HUES48 (cell line): ENCODE results near the gene MANEA.
A peak's percentile ranks its signal among the peaks of the same experiment; 100 is the strongest.

Source experiments
- H3K27ac ChIP-seq: one replicate; pipeline ENCODE4 v1.7.0; 2013; ENCODE audit warnings: low read depth, low read length, inconsistent platforms
- H3K27me3 ChIP-seq: 2 replicates; pipeline ENCODE4 v1.6.1; 2013; ENCODE audit warnings: mild to moderate bottlenecking, low read length; ENCODE audit not compliant: control insufficient read depth, insufficient read depth
- H3K36me3 ChIP-seq: 2 replicates; pipeline ENCODE4 v1.6.1; 2013; ENCODE audit warnings: low read length; ENCODE audit not compliant: control insufficient read depth, insufficient read depth
- H3K4me1 ChIP-seq: 2 replicates; pipeline ENCODE4 v1.6.1; 2013; ENCODE audit warnings: mild to moderate bottlenecking, low read length; ENCODE audit not compliant: control insufficient read depth, insufficient read depth
- H3K4me3 ChIP-seq: 2 replicates; pipeline ENCODE4 v1.5.1; 2013; ENCODE audit warnings: mild to moderate bottlenecking, low read depth, low read length
- H3K9ac ChIP-seq: 2 replicates; pipeline ENCODE4 v1.6.1; 2013; ENCODE audit warnings: mild to moderate bottlenecking, low read depth, low read length, moderate library complexity
- H3K9me3 ChIP-seq: 2 replicates; pipeline ENCODE4 v1.6.1; 2013; ENCODE audit warnings: low read length; ENCODE audit not compliant: control insufficient read depth, insufficient read depth

Gene MANEA

DNA sequence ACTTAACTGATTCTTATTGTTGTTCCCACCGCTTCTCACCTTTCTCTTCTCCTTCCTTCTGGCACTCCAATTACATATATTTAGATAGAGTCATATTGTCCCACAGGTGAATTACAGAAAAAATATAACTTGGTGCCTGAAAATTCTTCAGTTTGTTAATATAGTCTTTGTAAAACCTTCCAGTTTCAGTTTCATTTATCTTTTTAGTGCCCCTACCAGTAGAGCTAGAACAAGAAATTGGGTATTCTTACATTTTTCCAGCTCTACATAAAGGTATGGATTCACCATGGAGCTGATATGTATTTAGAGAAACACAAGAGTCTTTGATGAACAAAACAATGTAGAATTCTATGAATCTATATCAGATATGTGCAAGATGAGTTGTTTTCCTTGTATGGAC is 10.7 kb downstream of the MANEA start:
- no peak overlapping the region for H3K27ac ChIP-seq
- no peak overlapping the region for H3K4me3 ChIP-seq
- H3K9me3 ChIP-seq, result peaks cover 4% of the 10 kb centered on the region
- no peak overlapping the region for H3K9ac ChIP-seq
- H3K27me3 ChIP-seq, result no peaks in the 10 kb centered on the region
- peaks cover 3% of the 10 kb centered on the region; the same call in 1 of the 2 replicates for H3K4me1 ChIP-seq
- H3K36me3 ChIP-seq, result no peaks in the 10 kb centered on the region

DNA sequence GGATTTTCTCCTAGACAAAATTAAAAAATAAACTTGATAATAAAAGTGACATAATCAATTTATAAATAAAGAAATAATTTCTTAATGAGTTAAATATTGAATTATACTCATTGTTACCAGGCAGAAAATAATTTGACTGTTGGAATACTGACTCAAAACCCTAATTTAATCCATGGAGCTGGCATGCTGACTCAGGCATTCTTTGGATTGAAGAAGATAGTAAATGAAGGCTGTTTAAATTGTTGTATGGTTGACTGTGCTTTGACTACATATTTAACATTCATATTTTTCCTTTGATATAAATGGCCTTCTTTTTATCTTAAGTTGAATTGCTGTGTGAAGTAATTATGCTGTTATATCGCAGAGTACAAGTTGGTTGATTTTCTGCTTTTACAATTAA is 11.7 kb downstream of the MANEA start:
- Histone ChIP-seq H3K36me3 (no peaks in the 10 kb centered on the region), H3K9me3 (no peaks in the 10 kb centered on the region), H3K27ac (no peak overlapping the region), H3K4me1 (peaks cover 3% of the 10 kb centered on the region; the same call in 1 of the 2 replicates), H3K4me3 (no peak overlapping the region), H3K27me3 (no peaks in the 10 kb centered on the region), H3K9ac (no peak overlapping the region)

DNA sequence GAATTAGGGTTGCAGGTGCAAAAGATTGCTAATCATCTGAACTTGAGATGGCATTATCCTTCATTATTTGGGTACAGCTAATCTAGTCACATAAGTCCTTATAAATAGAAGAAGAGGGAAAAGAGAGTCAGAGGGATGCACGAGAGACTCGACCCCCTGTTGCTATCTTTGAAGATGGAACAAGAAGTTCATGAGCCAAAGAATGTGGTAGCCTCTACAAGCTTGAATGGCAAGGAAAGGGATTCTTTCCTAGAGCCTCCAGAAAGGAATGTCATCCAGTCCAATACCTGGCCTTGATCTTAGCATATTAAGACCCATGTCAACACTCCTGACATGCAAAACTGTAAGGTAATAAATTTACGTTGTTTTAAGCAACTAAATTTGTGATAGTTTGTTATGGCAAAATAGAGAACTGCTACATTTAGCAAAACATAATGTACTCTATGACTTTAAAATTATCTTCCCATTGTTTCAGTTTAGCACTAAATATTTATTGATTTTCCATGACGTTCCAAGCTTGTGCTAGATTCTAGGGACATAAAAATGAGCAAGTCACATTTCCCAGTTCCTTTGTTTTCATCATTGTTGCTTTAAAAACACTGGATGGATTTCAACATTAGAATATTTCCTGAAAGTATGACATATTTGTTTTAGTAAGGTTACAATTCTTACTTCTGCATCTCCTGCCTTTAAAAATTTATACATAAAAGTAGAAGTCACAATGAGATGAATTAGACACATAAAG is 12.7 kb downstream of the MANEA start:
- H3K9ac ChIP-seq, result no peak overlapping the region
- H3K4me3 ChIP-seq, result no peak overlapping the region
- no peaks in the 10 kb centered on the region for H3K9me3 ChIP-seq
- H3K27me3 ChIP-seq, result no peaks in the 10 kb centered on the region
- peaks cover 3% of the 10 kb centered on the region; the same call in 1 of the 2 replicates for H3K4me1 ChIP-seq
- no peak overlapping the region for H3K27ac ChIP-seq
- no peaks in the 10 kb centered on the region for H3K36me3 ChIP-seq

DNA sequence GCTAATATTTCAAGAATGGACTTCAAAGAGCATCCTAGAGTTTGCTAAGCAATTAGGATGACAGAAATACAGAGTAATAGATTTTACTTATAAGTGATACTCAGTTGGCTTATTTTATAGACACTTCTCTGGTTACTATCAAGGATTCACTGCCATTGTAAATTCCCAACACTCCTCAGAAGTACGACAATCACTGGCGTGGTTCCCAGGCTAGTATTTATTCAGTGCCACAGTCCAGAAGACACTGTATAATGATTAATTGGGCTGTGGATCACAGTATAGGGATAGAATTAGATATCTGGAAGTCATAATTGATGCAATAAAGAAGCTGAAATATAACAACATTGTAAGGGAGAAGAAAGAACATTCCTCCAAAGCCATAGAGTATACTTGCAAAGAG is 15.7 kb downstream of the MANEA start:
- Histone ChIP-seq H3K4me1 (peaks cover 3% of the 10 kb centered on the region; the same call in 1 of the 2 replicates), H3K9me3 (no peaks in the 10 kb centered on the region), H3K9ac (no peak overlapping the region), H3K36me3 (no peaks in the 10 kb centered on the region), H3K4me3 (no peak overlapping the region), H3K27me3 (no peaks in the 10 kb centered on the region), H3K27ac (no peak overlapping the region)

DNA sequence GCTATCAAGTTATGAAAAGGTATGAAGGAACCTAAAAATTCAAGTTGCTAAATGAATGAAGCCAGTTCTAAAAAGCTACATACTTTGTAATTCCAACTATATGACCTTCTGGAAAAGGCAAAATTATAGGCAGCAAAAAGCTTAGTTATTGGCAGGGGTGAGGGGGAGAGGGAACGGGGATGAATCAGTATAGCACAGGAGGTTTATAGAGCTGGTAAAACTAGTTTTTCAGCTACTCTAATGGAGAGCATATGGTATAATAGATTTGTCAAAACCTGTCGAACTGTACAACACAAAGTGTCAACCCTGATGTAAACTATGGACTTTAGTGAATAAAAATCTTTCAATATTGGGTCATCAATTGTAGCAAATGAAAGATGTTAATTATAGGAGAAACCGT is 18.7 kb downstream of the MANEA start:
- H3K4me3 ChIP-seq, result no peak overlapping the region
- H3K36me3 ChIP-seq, result no peaks in the 10 kb centered on the region; the same call in 1 of the 2 replicates
- no peaks in the 10 kb centered on the region for H3K27me3 ChIP-seq
- H3K9ac ChIP-seq, result no peak overlapping the region
- no peak overlapping the region for H3K27ac ChIP-seq
- H3K4me1 ChIP-seq, result no peaks in the 10 kb centered on the region
- no peaks in the 10 kb centered on the region for H3K9me3 ChIP-seq

DNA sequence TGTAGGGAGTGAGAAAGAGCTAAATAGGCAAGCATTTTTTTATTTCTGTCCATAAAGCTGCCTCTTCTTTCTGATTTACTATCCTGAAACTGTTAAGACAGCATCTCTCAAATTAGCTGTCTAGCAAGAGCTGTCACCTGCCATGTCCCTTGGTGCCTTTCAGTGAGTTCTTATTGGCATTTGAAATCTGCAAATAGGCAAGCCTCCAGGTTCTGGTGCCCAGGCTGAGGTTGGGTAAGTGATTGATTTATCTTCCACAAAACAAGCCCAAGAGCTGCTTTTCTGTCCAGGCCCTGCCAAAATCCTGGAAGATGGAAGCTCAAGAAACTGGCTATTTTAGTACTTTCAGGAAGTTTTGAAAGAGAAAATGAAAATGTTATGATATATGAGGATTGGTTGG is 22.4 kb downstream of the MANEA start:
- no peaks in the 10 kb centered on the region; the same call in 1 of the 2 replicates for H3K36me3 ChIP-seq
- H3K27me3 ChIP-seq, result no peaks in the 10 kb centered on the region
- no peaks in the 10 kb centered on the region for H3K4me1 ChIP-seq
- H3K9me3 ChIP-seq, result no peaks in the 10 kb centered on the region
- no peak overlapping the region for H3K27ac ChIP-seq
- no peak overlapping the region for H3K4me3 ChIP-seq
- no peak overlapping the region for H3K9ac ChIP-seq

DNA sequence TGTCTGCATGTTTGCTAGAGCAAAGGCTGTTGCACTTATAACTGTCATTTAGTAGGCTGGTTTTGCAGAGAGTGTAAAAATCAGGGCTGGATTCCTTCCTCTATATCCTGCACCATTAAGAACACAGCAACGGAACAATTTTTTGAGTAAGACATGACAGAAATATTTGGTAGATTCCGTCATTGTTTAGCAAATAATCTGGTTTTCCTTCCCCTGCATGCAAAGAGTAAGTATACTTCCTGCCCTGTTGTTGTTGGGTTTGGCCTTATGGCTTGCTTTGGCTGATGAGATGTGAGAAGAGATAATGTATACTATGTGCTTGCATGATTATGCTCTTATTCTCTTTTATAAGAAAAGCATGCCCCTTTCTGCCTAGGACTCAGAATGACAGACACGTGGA is 23.8 kb downstream of the MANEA start:
- H3K4me3 ChIP-seq, result no peak overlapping the region

DNA sequence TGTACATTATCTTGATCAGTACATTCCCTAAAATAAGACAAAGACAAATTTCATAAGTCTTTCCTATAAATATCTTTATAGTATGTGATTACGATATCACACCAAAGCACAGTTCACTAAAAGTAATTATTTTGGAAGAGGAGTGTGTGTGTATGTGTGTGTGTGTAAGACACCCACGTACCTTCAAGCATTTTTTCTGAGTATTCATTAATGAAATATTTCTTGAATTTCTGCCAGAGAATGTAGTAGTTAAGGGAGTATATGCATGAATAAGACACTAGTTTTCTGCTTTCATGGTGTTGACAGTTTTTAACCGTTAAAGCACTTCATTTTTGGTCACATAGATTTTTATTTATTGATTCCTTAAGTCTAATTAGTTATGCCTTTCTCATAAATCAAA is 36.8 kb downstream of the MANEA start:
- H3K9me3 ChIP-seq, result no peaks in the 10 kb centered on the region
- H3K4me1 ChIP-seq, result peaks cover 2% of the 10 kb centered on the region; the same call in 1 of the 2 replicates
- no peak overlapping the region for H3K4me3 ChIP-seq
- H3K27ac ChIP-seq, result no peak overlapping the region
- no peak overlapping the region for H3K9ac ChIP-seq
- no peaks in the 10 kb centered on the region for H3K27me3 ChIP-seq
- H3K36me3 ChIP-seq, result no peaks in the 10 kb centered on the region

More for the DNA sequence above, 23.8 kb downstream of the MANEA start:
- Histone ChIP-seq H3K4me1 (no peaks in the 10 kb centered on the region), H3K36me3 (peaks cover 7% of the 10 kb centered on the region), H3K27ac (no peak overlapping the region), H3K9me3 (no peaks in the 10 kb centered on the region), H3K27me3 (no peaks in the 10 kb centered on the region), H3K9ac (no peak overlapping the region)

DNA sequence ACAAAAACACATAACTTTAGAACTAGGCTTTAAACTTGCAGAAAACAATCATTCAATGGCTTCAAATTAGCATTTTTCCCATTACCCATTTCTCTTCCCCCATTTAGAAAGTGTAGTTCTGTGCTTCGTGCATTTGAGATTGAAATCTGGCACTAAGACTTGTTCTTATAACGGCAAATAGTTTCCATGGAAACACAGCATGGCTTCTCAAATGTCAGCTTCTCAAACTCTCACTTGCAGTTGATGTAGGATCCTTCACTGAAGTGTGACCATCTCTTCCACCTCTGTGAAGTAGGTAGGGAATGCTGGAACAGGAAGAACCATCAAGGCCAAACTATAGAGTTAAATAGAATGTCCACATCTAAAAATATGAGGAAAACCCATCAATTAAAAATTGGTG is 52.2 kb downstream of the MANEA start:
- Histone ChIP-seq H3K36me3 (no peaks in the 10 kb centered on the region), H3K4me1 (0 out of 2 replicates have a peak, but pooled peaks cover 12% of the 10 kb centered on the region), H3K9me3 (no peaks in the 10 kb centered on the region), H3K9ac (no peak overlapping the region), H3K27ac (no peak overlapping the region), H3K27me3 (no peaks in the 10 kb centered on the region), H3K4me3 (no peak overlapping the region)

DNA sequence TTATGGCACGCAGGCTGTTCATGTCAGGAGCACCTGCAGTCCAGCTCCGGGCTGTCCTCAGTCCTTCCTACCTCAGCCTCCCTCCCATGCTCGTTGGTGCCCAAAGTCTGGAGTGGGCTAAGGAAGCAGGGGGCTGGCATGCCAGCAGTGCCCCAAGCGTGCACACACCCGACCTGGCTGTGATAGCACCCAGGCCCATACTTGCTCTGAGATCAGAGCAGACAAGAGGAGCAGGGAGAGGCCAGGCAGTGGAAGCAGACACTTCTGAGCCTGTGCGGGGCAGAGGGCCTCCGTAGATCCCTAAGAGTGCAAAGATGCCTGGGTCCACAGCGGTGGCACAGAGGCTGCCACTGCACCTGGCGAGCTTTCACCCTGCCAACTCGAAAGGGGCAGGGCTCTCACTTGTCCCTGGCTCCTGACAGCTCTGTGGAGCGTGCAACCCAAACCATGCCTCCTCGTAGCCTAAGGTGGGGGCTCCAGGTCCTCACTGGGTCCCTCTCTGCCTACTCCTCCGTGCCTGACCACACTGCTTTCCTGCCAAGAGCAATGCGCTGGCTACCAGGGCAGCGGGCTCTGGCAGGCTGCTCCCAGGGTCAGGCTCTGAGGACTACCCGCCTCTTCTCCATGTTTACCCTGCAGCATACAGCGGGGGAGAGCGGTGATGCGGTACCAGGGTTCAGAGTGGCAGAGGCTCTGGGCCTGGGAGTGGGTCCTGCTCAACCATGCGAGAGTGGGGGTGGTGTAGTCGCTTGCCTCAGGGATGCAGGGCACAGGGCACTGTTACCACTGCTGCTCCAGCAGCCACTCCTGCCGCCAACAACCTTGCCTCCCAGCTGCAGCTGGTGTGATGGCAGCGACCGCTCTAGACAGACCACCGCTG is 59.5 kb downstream of the MANEA start:
- no peak overlapping the region for H3K9ac ChIP-seq
- H3K4me3 ChIP-seq, result no peak overlapping the region
- no peak overlapping the region for H3K27ac ChIP-seq
- no peaks in the 10 kb centered on the region for H3K9me3 ChIP-seq
- no peaks in the 10 kb centered on the region for H3K36me3 ChIP-seq
- peaks cover 17% of the 10 kb centered on the region for H3K4me1 ChIP-seq
- no peaks in the 10 kb centered on the region for H3K27me3 ChIP-seq

DNA sequence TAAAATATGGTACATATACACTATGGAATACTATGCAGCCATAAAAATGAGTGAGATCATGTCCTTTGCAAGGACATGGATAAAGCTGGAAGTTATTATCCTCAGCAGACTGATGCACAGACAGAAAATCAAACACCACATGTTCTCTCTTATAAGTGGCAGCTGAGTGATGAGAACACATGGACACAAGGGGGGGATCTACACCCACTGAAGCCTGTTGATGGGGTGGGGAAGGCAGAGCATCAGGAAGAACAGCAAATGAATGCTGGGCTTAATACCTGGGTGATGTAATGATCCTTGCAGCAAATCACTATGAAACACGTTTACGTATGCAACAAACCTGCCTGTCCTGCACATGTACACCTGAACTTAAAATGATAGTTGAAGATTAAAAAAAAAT is 71.3 kb downstream of the MANEA start:
- H3K4me3 ChIP-seq, result no peak overlapping the region
- peaks cover 11% of the 10 kb centered on the region; the same call in 1 of the 2 replicates for H3K4me1 ChIP-seq
- no peak overlapping the region for H3K9ac ChIP-seq
- peaks cover 5% of the 10 kb centered on the region; the same call in 1 of the 2 replicates for H3K9me3 ChIP-seq
- no peaks in the 10 kb centered on the region for H3K27me3 ChIP-seq
- peak overlapping the region; percentile 20 for H3K27ac ChIP-seq
- no peaks in the 10 kb centered on the region for H3K36me3 ChIP-seq
